Heart left ventricle (tissue), 16 donors: ENCODE results near the gene HEPACAM. TPM values are rescaled to one million over a fixed set of nuclear protein-coding genes. Genes with fewer than 3 reads are reported as not detected.

Experiments used
- ATAC-seq, 4 donors: fragments of 200-7000 bp; cut with Tn5 transposase; one replicate each; pipeline ENCODE4 v1.9.1; 2020 to 2022; ENCODE audit warnings: moderate library complexity in 4 of 4, mild to moderate bottlenecking in 3 of 4, moderate number of reproducible peaks in 1 of 4
- DNase-seq, 5 donors: peaks; one replicate each; pipeline ENCODE4 v3.0.0-alpha.2; 2020
- H3K27ac ChIP-seq, 12 donors: fragments of 200-600 bp; sonication (generic) in 4 of 12; one replicate each; pipeline versions ENCODE4 v1.5.0 to v1.8.0; 2016 to 2022; ENCODE audit warnings: mild to moderate bottlenecking in 2 of 12
- H3K27me3 ChIP-seq, 9 donors: fragments of 200-600 bp; sonication (generic) in 2 of 9; one replicate each; pipeline versions ENCODE4 v1.5.1 to v1.8.0; 2016 to 2022; ENCODE audit warnings: mild to moderate bottlenecking in 3 of 9
- H3K36me3 ChIP-seq, 9 donors: fragments of 200-600 bp; sonication (generic) in 2 of 9; one replicate each; pipeline versions ENCODE4 v1.5.0 to v1.8.0; 2018 to 2022; ENCODE audit warnings: mild to moderate bottlenecking in 2 of 9
- H3K4me1 ChIP-seq, 12 donors: fragments of 200-600 bp; sonication (generic) in 4 of 12; one replicate each; pipeline versions ENCODE4 v1.5.0 to v1.8.0; 2016 to 2022; ENCODE audit warnings: mild to moderate bottlenecking in 3 of 12
- H3K4me3 ChIP-seq, 12 donors: fragments of 200-600 bp; sonication (generic) in 4 of 12; one replicate each; pipeline versions ENCODE4 v1.5.0 to v1.8.0; 2017 to 2022; ENCODE audit warnings: mild to moderate bottlenecking in 9 of 12, moderate library complexity in 4 of 12
- H3K9me3 ChIP-seq, 12 donors: fragments of 200-600 bp; sonication (generic) in 4 of 12; one replicate each; pipeline versions ENCODE4 v1.5.0 to v1.8.0; 2016 to 2022; ENCODE audit warnings: mild to moderate bottlenecking in 1 of 12
- POLR2A ChIP-seq, 2 donors: fragments of 450-650 bp; IDR thresholded peaks; one replicate each; pipeline ENCODE4 v1.6.1; 2017; ENCODE audit warnings: antibody characterized with exemption in 2 of 2, mild to moderate bottlenecking in 2 of 2, moderate library complexity in 2 of 2
- WGBS, 4 donors: extraction: QIAGEN DNeasy Blood & Tissue Kit in 2 of 4; methylation state at CpG; one replicate each; pipeline versions ENCODE4 v1.1.5 to v1.1.7; 2013 to 2018; 5-methylcytosine and 5-hydroxymethylcytosine counted together
- intact Hi-C, 10 donors: fragments of 100-400 bp; cut with DNase I; formaldehyde crosslinking; loops; one replicate each; pipeline versions ENCODE4 v1.11.1 to v1.14.2; 2022
- long read RNA-seq, 3 donors: library from polyadenylated mRNA; unstranded; transcript quantifications; one replicate each; pipeline ENCODE4 v2.0.0, GENCODE V29; 2020 to 2021
- polyA plus RNA-seq, 2 donors: library from polyadenylated mRNA; stranded (reverse); fragments of 200-250 nt; gene quantifications; one replicate each; pipeline ENCODE4 v1.2.3, GENCODE V29; 2013
- total RNA-seq, 9 donors: library from RNA; depleted of rRNA in 2 of 9; stranded (reverse); fragments of >200 nt in 2 of 9; fragmentation: NEBNext Ultra II Directional in 3 of 9; extraction: Animal tissue kit (Norgen Biotek cat#: 25700) in 3 of 9; gene quantifications; one replicate each; pipeline versions ENCODE4 v1.1.0 to v1.2.4, GENCODE V29; 2016 to 2023
- TF ChIP-seq, protein P1 (sequence below), 12 donors: fragments of 200-600 bp; sonication (generic) in 4 of 12; IDR thresholded peaks; one replicate each; pipeline versions ENCODE4 v1.5.0 to v1.8.0; 2018 to 2022; ENCODE audit warnings: antibody characterized with exemption in 12 of 12, mild to moderate bottlenecking in 5 of 12
- donor health status: ischemic (EF 13 %, LVEDD 7.1; RV severe dilation, severe dysfunction).
- donor health status: healthy with polysubstance abuse.
- donor health status: DM: no; HTN: yes; CAD: no.
- donor health status: DM: no; HTN: no; CAD: no.
- donor health status: ischemic (EF 25% LVEDD 6.9; RV normal size, moderate dysfunction).
- donor health status: ischemic (EF 25% LVEDD 5.7; RV mildly dilated, moderate dysfunction).
- donor health status: healthy.
- donor health status: DM: yes; HTN: yes; CAD: no.
- donor health status: ischemic (EF 35%, LVEDD 5.7; RV mildly dilated, moderate dysfunction).
- donor health status: nonischemic (EF 11% LVEDD 7.7; RV severe dilation, severe dysfunction).
- donor health status: DM: yes; HTN: yes; CAD: no.
- donor health status: PGD.
- donor health status: ischemic (EF 29% LVEDD 5.4; RV normal size, mild dysfunction).
- donor health status: nonischemic (EF 23%, LVEDD 6.1; RV moderate dilation, normal function).

Gene HEPACAM, protein sequence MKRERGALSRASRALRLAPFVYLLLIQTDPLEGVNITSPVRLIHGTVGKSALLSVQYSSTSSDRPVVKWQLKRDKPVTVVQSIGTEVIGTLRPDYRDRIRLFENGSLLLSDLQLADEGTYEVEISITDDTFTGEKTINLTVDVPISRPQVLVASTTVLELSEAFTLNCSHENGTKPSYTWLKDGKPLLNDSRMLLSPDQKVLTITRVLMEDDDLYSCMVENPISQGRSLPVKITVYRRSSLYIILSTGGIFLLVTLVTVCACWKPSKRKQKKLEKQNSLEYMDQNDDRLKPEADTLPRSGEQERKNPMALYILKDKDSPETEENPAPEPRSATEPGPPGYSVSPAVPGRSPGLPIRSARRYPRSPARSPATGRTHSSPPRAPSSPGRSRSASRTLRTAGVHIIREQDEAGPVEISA
- total RNA-seq, result 1 to 10 TPM in 2 of 9 donors, under 1 TPM in 4, not detected in 3; 0.07 to 2.6 (median 0.26) TPM
- polyA plus RNA-seq, result under 1 TPM in 1 of 2 donors, not detected in 1; 0.58 TPM
- long read RNA-seq, donor 1, result 0 reads
- long read RNA-seq, donor 2, result 0 reads
- long read RNA-seq, donor 3, result 0 reads

DNA sequence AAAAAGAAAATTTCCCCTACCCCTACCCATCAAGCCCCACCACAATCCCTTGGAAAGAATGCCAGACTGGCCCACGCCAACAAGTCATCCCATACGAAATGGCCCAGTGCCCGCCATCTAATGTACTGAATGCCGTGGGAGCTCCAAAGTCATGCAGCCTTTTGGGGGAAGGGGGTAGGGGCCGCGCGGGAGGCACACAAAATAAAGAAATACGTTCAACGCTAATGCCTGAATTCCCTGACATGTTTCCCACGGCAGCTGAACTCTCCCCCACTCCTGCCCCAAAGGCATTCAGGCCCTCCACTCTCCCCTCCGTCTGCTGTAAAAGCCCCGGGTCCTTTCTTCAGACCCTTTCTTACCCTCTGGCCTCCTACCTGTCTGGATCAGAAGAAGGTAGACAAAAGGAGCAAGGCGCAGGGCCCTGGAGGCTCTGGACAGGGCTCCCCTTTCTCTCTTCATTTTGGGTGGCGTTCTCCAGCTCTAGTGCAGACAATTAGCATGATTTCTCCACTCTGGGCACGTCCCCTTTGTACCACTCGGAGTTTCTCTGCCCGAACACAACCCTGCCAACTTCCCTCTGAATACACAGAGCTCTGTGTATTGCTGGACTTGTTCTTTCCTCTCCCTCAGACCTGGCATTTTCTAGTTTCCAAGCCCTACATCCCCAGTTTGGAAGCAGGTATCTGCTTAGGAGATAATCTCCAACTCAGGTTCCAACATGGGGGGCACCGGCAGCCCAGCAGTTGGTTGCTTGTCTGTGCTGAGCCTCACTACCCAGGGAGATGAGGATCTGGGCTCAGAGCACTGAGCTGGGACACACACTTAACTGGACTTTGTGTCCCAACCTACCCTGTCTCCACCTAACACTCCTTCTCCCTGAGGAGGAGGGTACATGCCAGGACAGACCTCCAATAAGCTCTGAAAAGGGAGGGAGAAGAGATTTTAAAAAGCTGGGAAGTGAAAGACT is at the start of gene HEPACAM:
HEPACAM (minus strand) TSS at position 500 of the 967 bp plus-strand sequence; CDS start at position 459, 41 bp downstream.
- no peaks in the 10 kb centered on the region for H3K36me3 ChIP-seq
- intact Hi-C loops, result no loop called here
- WGBS, 4 donors, result 89 to 92% (median 90%) methylated on average over 18 of the region's 18 CpGs
- no peak for ATAC-seq
- H3K4me1 ChIP-seq, result no peaks in the 10 kb centered on the region
- H3K4me3 ChIP-seq, result no peak within 1 kb of the TSS
- TF ChIP-seq, protein P1, sequence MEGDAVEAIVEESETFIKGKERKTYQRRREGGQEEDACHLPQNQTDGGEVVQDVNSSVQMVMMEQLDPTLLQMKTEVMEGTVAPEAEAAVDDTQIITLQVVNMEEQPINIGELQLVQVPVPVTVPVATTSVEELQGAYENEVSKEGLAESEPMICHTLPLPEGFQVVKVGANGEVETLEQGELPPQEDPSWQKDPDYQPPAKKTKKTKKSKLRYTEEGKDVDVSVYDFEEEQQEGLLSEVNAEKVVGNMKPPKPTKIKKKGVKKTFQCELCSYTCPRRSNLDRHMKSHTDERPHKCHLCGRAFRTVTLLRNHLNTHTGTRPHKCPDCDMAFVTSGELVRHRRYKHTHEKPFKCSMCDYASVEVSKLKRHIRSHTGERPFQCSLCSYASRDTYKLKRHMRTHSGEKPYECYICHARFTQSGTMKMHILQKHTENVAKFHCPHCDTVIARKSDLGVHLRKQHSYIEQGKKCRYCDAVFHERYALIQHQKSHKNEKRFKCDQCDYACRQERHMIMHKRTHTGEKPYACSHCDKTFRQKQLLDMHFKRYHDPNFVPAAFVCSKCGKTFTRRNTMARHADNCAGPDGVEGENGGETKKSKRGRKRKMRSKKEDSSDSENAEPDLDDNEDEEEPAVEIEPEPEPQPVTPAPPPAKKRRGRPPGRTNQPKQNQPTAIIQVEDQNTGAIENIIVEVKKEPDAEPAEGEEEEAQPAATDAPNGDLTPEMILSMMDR (IDR thresholded peaks at IDR 0.05), result no peak
- no peak for TF ChIP-seq POLR2A (IDR thresholded peaks at IDR 0.05)
- no peak within 1 kb of the TSS for H3K27ac ChIP-seq
- H3K9me3 ChIP-seq, result no peaks in the 10 kb centered on the region
- H3K27me3 ChIP-seq, result peaks cover 0 to 6% (median 0%) of the 10 kb centered on the region in 9 donors
- DNase-seq, result no peak

DNA sequence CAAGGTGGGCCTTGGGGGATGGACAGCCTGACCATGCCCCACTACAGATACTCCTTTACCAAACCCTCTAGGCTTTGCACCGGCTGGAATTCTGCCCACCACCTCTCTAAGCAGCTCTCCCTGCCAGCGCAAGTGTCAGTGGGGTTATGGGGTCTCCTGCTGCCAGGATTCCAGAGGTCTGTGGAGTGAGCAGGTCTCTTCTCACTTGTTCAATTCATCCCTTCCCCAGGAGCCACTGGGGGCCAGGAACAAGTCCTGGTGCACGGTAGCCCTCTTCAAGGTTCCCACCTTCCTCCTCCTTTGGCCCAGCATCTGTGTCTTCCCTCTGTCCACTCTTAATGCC is 48.6 kb upstream of the HEPACAM start:
- no peak for ATAC-seq
- Histone ChIP-seq H3K36me3 (peaks cover 0 to 5% (median 0%) of the 10 kb centered on the region in 9 donors), H3K4me1 (no peaks in the 10 kb centered on the region), H3K4me3 (no peak overlapping the region), H3K27me3 (no peaks in the 10 kb centered on the region), H3K9me3 (peaks cover 0 to 24% (median 2%) of the 10 kb centered on the region in 12 donors), H3K27ac (no peak overlapping the region)
- WGBS, 4 donors, result 83 to 96% (median 90%) methylated on average over 3 of the region's 3 CpGs
- intact Hi-C loops, result no loop called here
- no peak for TF ChIP-seq POLR2A (IDR thresholded peaks at IDR 0.05)
- TF ChIP-seq, protein P1 (IDR thresholded peaks at IDR 0.05), result no peak
- no peak for DNase-seq

DNA sequence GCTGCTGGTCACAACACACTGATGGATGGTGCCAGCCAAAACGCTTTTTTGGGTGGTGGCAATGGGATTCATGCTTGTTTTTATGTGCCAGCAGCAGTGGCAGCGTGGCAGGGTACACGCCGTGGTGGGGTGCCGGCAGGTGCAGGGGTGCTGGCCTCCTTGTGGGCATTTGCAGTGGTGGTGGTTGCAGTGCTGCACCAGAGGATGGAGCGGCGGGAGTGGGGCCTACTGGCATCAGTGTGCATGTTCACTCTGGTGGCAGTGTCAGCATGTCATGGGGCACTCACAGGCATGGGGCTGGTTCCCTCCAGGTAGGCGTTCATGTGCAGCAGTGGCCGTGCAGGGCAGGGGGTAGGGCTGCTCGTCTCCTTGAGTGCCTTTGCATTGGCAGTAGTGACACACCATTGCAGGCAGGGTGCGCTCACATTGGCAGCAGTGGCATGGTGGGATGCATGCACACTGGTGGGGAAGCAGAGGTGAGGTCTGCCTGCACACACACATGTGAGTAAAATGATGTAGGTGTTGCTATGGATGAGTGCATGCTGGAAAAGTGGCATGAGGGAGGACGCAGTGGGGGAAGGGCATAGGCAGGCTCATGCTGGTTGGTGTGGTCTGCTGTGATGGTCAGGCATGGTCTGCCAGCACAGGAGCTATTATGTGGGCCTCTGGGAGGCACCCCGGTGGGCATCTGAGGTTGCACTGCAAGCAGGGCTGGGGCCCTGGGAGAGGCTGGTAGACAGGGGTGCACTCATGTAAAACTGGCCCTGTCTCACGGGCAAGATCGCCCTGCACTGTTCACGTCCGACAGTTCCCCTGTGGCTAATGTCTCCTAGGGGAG is 48.0 kb upstream of the HEPACAM start:
- TF ChIP-seq, protein P1 (IDR thresholded peaks at IDR 0.05), result no peak
- intact Hi-C loops, result no loop called here
- Histone ChIP-seq H3K4me3 (no peak overlapping the region), H3K27me3 (no peaks in the 10 kb centered on the region), H3K36me3 (peaks cover 0 to 5% (median 0%) of the 10 kb centered on the region in 9 donors), H3K4me1 (no peaks in the 10 kb centered on the region), H3K27ac (no peak overlapping the region), H3K9me3 (peaks cover 0 to 27% (median 5%) of the 10 kb centered on the region in 12 donors)
- ATAC-seq (no peak), DNase-seq (peak in 1 of 5 donors; percentile 48)
- WGBS, 4 donors, result 91 to 95% (median 94%) methylated on average over 15 to 17 of the region's 17 CpGs
